Head of caudate nucleus (tissue), 42 donors: ENCODE results near the gene ANKMY2.
A peak's percentile ranks its signal among the peaks of the same experiment; 100 is the strongest.

Experiments used
- DNase-seq, 42 donors: peaks; one replicate each; pipeline versions ENCODE4 v3.0.0 to v3.0.0-alpha.2; 2020 to 2021; ENCODE audit warnings: mixed read lengths in 7 of 42
- intact Hi-C: fragments of 100-400 bp; cut with DNase I; formaldehyde crosslinking; loops from one replicate; pipeline ENCODE4 v1.15.0; 2022

The ANKMY2 gene

GRCh38 chr7:16594676-16595075 is 50.9 kb downstream of the ANKMY2 start:
- DNase-seq, result no peak
- intact Hi-C loops, result no loop called here

DNA sequence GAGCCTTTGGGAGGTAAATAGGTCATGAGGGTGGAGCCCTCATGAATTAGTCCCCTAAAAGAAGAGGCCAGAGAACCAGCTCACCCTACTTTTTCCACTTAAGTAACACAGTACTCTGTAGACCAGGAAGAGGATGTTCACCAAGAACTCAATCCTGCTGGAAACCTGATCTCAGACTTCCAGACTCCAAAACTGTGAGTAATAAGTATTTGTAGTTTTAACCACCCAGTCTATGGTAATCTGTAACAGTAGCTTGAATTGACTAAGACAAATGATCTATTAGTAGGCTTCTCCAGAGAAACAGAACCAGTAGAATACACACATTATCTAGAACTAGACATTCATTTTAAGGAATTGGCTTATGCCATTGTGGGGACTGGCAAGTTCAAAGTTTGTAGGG is 51.5 kb downstream of the ANKMY2 start:
- no peak for DNase-seq
- intact Hi-C loops, result no loop called here

DNA sequence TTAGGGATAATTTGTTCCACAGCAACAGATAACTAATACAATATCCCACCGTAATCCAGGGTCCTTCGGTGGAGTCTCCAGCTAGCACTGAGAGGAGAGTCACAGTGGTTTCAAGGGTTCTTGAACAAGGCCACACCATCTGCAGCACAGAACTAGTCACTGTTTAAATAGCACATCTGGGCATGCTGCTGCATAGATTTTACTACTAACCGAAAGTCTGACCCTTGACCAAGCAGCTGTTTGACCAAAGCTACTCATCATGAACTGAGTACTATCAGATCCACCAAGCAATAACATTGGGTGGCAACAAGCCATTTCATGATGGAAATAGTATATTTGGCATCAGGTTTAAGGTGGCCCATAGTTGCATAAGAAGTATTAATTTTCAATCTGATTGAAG is 53.2 kb downstream of the ANKMY2 start:
- intact Hi-C loops, result no loop called here
- DNase-seq, result no peak

GRCh38 chr7:16590424-16590823 is 55.1 kb downstream of the ANKMY2 start:
- intact Hi-C loops, result no loop called here
- DNase-seq, result no peak

GRCh38 chr7:16589881-16590280 is 55.7 kb downstream of the ANKMY2 start:
- no peak for DNase-seq
- intact Hi-C loops, result no loop called here

DNA sequence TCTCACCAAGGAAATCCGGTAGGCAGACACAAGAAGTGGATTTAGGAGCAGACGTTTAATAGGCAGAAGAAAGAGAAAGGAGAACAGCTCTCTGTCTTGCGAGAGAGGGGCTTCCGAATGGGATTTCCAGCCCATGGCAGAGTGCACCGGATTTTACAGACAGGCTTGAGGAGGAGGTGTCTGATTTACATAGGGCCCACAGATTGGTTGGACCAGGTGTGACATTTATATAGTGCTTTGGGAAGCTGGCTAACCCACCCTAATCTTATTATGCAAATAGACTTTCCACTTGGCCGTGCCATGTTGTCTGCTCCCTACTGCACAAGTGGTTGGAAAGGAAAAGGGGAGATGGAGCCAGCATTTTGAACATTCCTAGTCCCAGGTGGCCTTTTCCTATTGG is 57.8 kb downstream of the ANKMY2 start:
- intact Hi-C loops, result no loop called here
- no peak for DNase-seq

GRCh38 chr7:16587129-16587528 is 58.4 kb downstream of the ANKMY2 start:
- no peak for DNase-seq
- intact Hi-C loops, result no loop called here

DNA sequence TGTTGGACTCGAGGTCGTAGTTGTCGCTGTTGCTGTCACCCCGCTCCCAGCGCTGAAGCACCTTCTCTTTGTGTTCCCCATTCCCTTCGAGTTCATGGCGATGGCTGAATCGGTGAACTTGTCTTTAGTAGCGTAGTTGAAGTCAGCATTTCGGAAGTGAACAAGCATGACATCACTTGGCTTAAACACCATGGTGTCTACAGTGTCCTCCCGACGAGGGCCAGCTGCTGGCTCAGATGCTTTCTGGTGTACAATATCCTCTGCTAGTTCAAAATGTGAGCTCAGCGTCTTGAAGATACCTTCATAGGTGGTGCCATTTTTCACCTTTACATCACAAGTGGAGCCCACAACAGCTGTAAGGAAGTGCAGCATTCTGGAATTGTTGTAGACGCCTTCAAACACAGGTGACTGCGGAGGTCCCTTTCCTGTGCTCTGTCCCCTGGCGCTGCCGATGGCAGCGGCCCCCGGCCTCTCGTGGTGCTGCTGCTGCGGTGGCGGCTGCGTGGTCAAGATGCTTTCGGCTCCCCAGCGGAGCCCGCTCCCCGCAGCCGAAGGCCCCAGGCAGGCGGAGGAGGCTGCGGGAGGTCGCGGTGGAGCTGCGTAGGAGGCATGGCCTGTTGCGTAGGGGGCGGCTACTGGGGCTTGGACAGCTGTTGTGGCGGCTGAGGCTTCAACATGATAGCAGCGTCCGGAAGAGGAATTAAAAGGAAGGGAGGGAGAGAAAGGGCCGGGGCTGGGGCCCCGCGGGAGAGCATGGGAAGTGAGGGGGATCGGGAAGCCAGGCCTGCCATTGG is 59.3 kb downstream of the ANKMY2 start:
- intact Hi-C loops, result no loop called here
- DNase-seq, result no peak

GRCh38 chr7:16585540-16585939 is 60.0 kb downstream of the ANKMY2 start:
- DNase-seq, result no peak
- intact Hi-C loops, result no loop called here

DNA sequence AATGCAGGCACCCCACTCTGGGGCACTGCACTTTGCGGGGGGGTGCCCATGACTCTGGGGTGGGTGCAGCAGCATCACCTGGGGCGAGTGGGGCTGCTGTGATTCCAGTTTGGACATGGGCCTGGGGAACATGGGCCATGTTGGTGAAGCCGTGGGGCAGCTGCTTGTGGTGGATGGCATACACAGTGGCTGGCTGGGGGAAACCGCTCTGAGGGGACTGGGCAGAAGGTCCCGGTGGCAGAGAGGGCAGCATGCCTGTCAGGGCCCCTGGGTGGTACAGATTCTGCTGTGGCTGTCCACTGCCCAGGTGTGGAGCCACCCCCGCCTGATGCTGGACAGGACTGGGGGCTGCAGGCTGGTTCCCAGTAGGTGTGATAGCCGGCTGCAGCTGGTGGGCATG is 61.7 kb downstream of the ANKMY2 start:
- intact Hi-C loops, result no loop called here
- no peak for DNase-seq

DNA sequence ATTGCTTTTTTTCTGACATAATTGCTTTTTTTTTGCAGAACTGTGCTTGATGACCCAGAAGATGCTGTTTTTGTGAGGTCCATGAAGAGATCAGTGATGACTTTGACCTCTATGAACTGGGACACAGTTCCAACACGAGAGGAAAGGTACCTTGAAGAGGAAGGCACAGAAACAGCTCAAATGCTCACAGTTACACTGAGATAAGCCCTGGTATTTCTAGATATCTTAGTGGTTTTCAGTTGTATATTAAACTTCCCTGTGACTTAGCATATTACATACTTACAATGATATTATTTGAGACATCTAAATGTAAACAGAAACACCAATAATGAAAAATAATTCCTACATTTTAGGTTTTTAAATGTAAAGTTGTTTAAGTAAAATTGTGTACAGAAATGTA is 64.3 kb downstream of the ANKMY2 start:
- intact Hi-C loops, result no loop called here
- DNase-seq, result no peak

- no peak for DNase-seq
- intact Hi-C loops, result no loop called here
Measured at GRCh38 chr7:16579216-16579615, 66.3 kb downstream of the ANKMY2 start.

DNA sequence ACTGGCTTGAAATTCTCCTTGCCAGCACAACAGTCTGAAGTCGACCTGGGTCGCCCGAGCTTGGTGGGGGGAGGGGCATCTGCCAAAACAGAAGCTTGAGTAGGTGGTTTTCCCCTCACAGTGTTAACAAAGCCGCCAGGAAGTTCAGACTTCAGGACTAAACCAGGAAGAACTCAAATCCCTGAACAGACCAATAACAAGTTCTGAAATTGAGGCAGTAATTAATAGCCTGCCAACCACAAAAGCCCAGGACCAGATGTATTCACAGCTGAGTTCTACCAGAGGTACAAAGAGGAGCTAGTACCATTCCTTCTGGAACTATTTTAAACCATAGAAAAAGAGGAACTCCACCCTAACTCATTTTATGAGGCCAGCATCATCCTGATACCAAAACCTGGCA is 73.6 kb downstream of the ANKMY2 start:
- no peak for DNase-seq
- intact Hi-C loops, result no loop called here

GRCh38 chr7:16564909-16565426 is 80.6 kb downstream of the ANKMY2 start:
- DNase-seq, result peak in 7 of 42 donors; percentile 15 to 44 (median 22)
- intact Hi-C loops, result loop anchor here (10.0 kb wide), 1 partner anchor 490 kb away; no protein-coding TSS in a partner anchor

- intact Hi-C loops, result loop anchor here (10.0 kb wide), 1 partner anchor 489 kb away; no protein-coding TSS in a partner anchor
- DNase-seq, result no peak
Measured at GRCh38 chr7:16564023-16564380, 81.6 kb downstream of the ANKMY2 start.

DNA sequence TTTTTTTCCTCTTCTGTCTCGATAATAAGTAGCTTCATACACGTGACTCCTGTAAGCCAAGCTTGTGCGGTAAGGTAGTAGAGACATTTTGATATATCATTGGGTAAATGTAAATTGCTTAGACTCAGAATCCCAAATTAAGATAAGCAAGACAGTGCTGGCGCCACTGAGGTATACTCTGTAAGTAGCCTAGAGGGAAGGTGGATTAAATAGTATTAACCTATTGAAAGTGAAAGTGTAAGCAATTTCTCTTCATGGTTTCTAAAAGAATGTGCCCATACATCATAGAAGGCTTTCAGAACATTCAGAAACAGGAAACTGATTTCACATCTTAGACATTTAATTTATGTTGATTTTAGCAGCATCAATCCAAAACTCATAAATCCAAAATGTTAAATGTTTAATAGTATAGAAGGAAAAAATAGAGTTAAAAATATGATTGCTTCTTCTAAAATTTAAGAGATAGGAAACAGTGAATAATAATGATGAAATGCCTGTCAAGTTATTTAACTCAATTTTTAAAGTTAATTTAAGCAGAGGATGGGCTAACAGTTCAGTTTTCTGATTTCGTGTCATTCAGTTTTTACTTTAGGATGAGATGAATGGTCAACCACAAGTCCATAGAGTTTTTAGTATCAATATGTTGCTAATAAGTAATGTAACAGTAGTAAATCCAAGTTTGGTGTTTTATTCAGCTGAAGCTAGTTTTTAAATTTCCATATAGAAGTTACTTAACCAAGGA is 82.1 kb downstream of the ANKMY2 start:
- intact Hi-C loops, result loop anchor here (10.0 kb wide), 1 partner anchor 489 kb away; no protein-coding TSS in a partner anchor
- no peak for DNase-seq

DNA sequence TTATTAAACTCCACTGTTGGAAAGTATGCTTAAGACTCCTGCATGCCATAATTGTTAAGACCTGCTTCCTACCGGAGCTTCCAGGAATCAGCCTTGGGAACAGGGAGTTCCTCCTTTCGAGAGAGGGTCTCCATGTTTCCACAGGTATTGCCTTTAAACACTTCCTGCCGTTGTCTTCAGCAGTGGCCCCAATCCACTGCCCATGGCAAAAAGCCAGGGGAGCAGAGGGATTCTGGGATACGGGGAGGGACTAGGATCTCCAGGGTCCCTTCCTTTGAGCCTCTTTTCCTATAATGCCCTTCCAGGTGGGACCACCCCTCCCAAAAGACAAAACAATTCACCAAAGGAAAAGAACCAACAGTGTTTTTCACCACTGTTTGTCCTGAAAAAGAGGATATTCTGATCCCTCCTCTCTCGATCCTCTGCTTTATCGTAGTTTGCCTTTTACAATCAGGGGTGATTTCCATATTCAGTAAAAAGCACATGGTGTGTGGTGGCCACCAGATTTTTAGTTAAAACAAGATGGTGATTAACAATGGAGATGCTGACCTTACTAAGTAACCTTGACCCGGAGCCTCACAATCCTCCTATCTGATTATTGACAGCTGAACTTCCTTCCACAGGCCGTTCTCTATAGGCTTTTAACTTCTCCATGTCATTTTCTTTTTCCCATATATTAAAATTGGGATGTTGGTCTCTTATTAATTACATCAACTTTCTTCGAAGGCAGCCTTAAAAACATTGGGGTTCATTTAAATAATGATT is 82.9 kb downstream of the ANKMY2 start:
- intact Hi-C loops, result loop anchor here (10.0 kb wide), 1 partner anchor 488 kb away; no protein-coding TSS in a partner anchor
- no peak for DNase-seq

GRCh38 chr7:16561943-16562342 is 83.6 kb downstream of the ANKMY2 start:
- no peak for DNase-seq
- intact Hi-C loops, result loop anchor here (10.0 kb wide), 1 partner anchor 487 kb away; no protein-coding TSS in a partner anchor

DNA sequence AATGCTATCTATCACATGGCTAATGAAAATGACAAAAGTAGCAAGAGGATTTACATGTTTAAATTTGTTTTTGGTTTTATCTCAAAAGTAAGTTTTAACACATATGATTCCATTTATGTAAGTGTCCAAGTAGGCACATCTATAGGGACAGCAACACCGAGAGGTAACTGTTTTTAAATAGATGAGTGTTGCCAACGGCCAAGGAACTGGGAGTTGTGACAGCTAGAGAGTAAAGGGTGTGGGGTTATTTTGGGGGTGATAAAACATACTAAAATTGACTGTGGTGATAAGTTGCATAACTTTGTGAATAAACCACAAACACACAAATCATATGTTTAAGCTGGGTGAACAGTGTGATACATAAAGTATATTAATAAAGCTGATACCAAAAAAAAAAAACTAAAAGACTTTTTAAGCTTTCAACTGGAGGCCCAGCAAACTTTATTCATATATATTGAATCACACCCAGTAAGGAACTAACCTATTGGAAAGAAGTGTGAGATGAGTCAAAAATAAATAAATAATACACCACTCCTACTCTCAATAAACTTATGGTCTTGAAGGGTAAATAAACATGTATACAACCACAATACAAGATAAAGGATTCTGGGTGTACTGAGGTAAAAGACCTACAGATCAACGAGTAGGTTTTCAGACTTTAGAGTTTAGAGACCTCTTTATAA is 85.9 kb downstream of the ANKMY2 start:
- intact Hi-C loops, result loop anchor here (10.0 kb wide), 1 partner anchor 485 kb away; no protein-coding TSS in a partner anchor

More for the DNA sequence above, 85.9 kb downstream of the ANKMY2 start:
- no peak for DNase-seq
